Breast epithelium (tissue), 3 donors: ENCODE measurements around the gene TMOD2.

Experiments used
- POLR2A ChIP-seq: fragments of 450-650 bp; IDR thresholded peaks from one replicate; pipeline ENCODE4 v1.6.1; 2016; ENCODE audit warnings: antibody characterized with exemption, mild to moderate bottlenecking, moderate library complexity
- TF ChIP-seq, protein P1 (sequence below), 3 donors: fragments of 450-650 bp; IDR thresholded peaks; one replicate each; pipeline ENCODE4 v1.5.1; 2016 to 2017; ENCODE audit warnings: antibody characterized with exemption in 3 of 3, mild to moderate bottlenecking in 3 of 3, moderate library complexity in 3 of 3

GRCh38 chr15:51840692-51841091, 89.3 kb downstream of the TMOD2 start:
- no peak for TF ChIP-seq POLR2A
- TF ChIP-seq, protein P1, sequence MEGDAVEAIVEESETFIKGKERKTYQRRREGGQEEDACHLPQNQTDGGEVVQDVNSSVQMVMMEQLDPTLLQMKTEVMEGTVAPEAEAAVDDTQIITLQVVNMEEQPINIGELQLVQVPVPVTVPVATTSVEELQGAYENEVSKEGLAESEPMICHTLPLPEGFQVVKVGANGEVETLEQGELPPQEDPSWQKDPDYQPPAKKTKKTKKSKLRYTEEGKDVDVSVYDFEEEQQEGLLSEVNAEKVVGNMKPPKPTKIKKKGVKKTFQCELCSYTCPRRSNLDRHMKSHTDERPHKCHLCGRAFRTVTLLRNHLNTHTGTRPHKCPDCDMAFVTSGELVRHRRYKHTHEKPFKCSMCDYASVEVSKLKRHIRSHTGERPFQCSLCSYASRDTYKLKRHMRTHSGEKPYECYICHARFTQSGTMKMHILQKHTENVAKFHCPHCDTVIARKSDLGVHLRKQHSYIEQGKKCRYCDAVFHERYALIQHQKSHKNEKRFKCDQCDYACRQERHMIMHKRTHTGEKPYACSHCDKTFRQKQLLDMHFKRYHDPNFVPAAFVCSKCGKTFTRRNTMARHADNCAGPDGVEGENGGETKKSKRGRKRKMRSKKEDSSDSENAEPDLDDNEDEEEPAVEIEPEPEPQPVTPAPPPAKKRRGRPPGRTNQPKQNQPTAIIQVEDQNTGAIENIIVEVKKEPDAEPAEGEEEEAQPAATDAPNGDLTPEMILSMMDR (IDR thresholded peaks at IDR 0.05), result no peak
